Karpas-422 (cell line): Measurements from ENCODE around the gene RBM20. TPM values are rescaled to one million over a fixed set of nuclear protein-coding genes. Genes with fewer than 3 reads are reported as not detected.

Source experiments
- DNase-seq: peaks from one replicate; pipeline ENCODE4 v3.0.0-alpha.2; 2015
- H2AFZ ChIP-seq: fragments of 200-600 bp; sonication (generic); 2 replicates; pipeline ENCODE4 v1.6.1; 2014; ENCODE audit warnings: antibody characterized with exemption, low read length, mixed read lengths
- H3K27ac ChIP-seq: fragments of 200-600 bp; sonication (generic); 2 replicates; pipeline ENCODE4 v1.5.1; 2014; ENCODE audit warnings: mild to moderate bottlenecking, low read length, moderate library complexity
- H3K27me3 ChIP-seq: fragments of 200-600 bp; sonication (generic); 2 replicates; pipeline ENCODE4 v1.6.1; 2014; ENCODE audit warnings: low read length, mixed read lengths
- H3K36me3 ChIP-seq: fragments of 200-600 bp; sonication (generic); 2 replicates; pipeline ENCODE4 v1.6.1; 2014; ENCODE audit warnings: low read length, mixed read lengths; ENCODE audit not compliant: insufficient read depth
- H3K4me1 ChIP-seq: fragments of 200-600 bp; sonication (generic); 2 replicates; pipeline ENCODE4 v1.6.1; 2014; ENCODE audit warnings: mild to moderate bottlenecking, low read length, mixed read lengths
- H3K4me2 ChIP-seq: fragments of 200-600 bp; sonication (generic); 2 replicates; pipeline ENCODE4 v1.6.1; 2014; ENCODE audit warnings: low read length, low read depth, mild to moderate bottlenecking; ENCODE audit not compliant: poor library complexity, severe bottlenecking
- H3K4me3 ChIP-seq: fragments of 200-600 bp; sonication (generic); 2 replicates; pipeline ENCODE4 v1.5.1; 2014; ENCODE audit warnings: mild to moderate bottlenecking, antibody characterized with exemption, low read length, mixed read lengths
- H3K79me2 ChIP-seq: fragments of 200-600 bp; sonication (generic); 2 replicates; pipeline ENCODE4 v1.6.1; 2014; ENCODE audit warnings: mild to moderate bottlenecking, low read length, mixed read lengths
- H3K9ac ChIP-seq: fragments of 200-600 bp; sonication (generic); 2 replicates; pipeline ENCODE4 v1.6.0; 2014; ENCODE audit warnings: low read length
- H3K9me2 ChIP-seq: fragments of 200-600 bp; sonication (generic), shearing (Covaris generic); replicated peaks from 2 replicates; pipeline ENCODE4 v1.6.0; 2014; ENCODE audit warnings: mild to moderate bottlenecking, low read length, moderate library complexity; ENCODE audit not compliant: insufficient read depth
- H3K9me3 ChIP-seq: fragments of 300-700, 200-600 bp; sonication (generic); 2 replicates; pipeline ENCODE4 v1.6.1; 2014; ENCODE audit warnings: low read length, mixed read lengths
- H4K20me1 ChIP-seq: fragments of 200-600 bp; sonication (generic); 2 replicates; pipeline ENCODE4 v1.6.1; 2014; ENCODE audit warnings: mild to moderate bottlenecking, antibody characterized with exemption, low read length, low read depth; ENCODE audit not compliant: insufficient read depth
- total RNA-seq: library from RNA; depleted of rRNA; stranded (reverse); fragments of >200 nt; shearing (Covaris generic); gene quantifications from 2 replicates; pipeline ENCODE4 v1.2.3, GENCODE V29; 2014; ENCODE audit warnings: low replicate concordance

RBM20 gene
- total RNA-seq, 1 experiment from 2014 or later, result not detected

GRCh38 chr10:110798340-110798739, 154.2 kb downstream of the RBM20 start:
- H2AFZ ChIP-seq, result no peak overlapping the region
- H3K9me2 ChIP-seq, result no peaks in the 10 kb centered on the region
- no peak overlapping the region for H3K4me3 ChIP-seq
- no peak for DNase-seq
- no peak overlapping the region for H3K9ac ChIP-seq
- no peak overlapping the region for H3K27ac ChIP-seq
- H3K79me2 ChIP-seq, result no peaks in the 10 kb centered on the region
- no peaks in the 10 kb centered on the region for H3K27me3 ChIP-seq
- no peak overlapping the region for H3K4me2 ChIP-seq
- peaks cover 10% of the 10 kb centered on the region for H3K4me1 ChIP-seq
- no peaks in the 10 kb centered on the region for H4K20me1 ChIP-seq
- H3K36me3 ChIP-seq, result no peaks in the 10 kb centered on the region
- H3K9me3 ChIP-seq, result no peaks in the 10 kb centered on the region

- H3K4me2 ChIP-seq, result no peak overlapping the region
- no peak overlapping the region for H3K27ac ChIP-seq
- H3K4me1 ChIP-seq, result peaks cover 23% of the 10 kb centered on the region
- DNase-seq, result no peak
- no peaks in the 10 kb centered on the region for H3K36me3 ChIP-seq
- H4K20me1 ChIP-seq, result no peaks in the 10 kb centered on the region
- no peaks in the 10 kb centered on the region for H3K9me2 ChIP-seq
- no peak overlapping the region for H3K4me3 ChIP-seq
- no peaks in the 10 kb centered on the region for H3K9me3 ChIP-seq
- H3K9ac ChIP-seq, result no peak overlapping the region
- no peak overlapping the region for H2AFZ ChIP-seq
- H3K79me2 ChIP-seq, result no peaks in the 10 kb centered on the region
- H3K27me3 ChIP-seq, result no peaks in the 10 kb centered on the region
Observed at GRCh38 chr10:110802090-110802489, 158.0 kb downstream of the RBM20 start.

- no peaks in the 10 kb centered on the region for H3K9me2 ChIP-seq
- H3K9me3 ChIP-seq, result no peaks in the 10 kb centered on the region
- H3K9ac ChIP-seq, result no peak overlapping the region
- H3K4me2 ChIP-seq, result peak overlapping the region; percentile 33
- no peaks in the 10 kb centered on the region for H3K36me3 ChIP-seq
- H2AFZ ChIP-seq, result no peak overlapping the region
- H3K27ac ChIP-seq, result no peak overlapping the region
- H3K4me1 ChIP-seq, result peaks cover 23% of the 10 kb centered on the region
- H3K4me3 ChIP-seq, result no peak overlapping the region
- H4K20me1 ChIP-seq, result no peaks in the 10 kb centered on the region
- H3K79me2 ChIP-seq, result no peaks in the 10 kb centered on the region
- H3K27me3 ChIP-seq, result no peaks in the 10 kb centered on the region
- DNase-seq, result no peak
Observed at GRCh38 chr10:110802551-110803238, 158.6 kb downstream of the RBM20 start.

GRCh38 chr10:110803239-110803749, 159.2 kb downstream of the RBM20 start:
- Histone ChIP-seq H3K27ac (no peak overlapping the region), H3K9ac (peak overlapping the region; percentile 1; the same call in 1 of the 2 replicates), H3K4me3 (no peak overlapping the region), H3K79me2 (no peaks in the 10 kb centered on the region), H2AFZ (no peak overlapping the region), H4K20me1 (no peaks in the 10 kb centered on the region), H3K27me3 (no peaks in the 10 kb centered on the region), H3K4me1 (peaks cover 23% of the 10 kb centered on the region), H3K4me2 (peak overlapping the region; percentile 33), H3K36me3 (no peaks in the 10 kb centered on the region), H3K9me2 (no peaks in the 10 kb centered on the region), H3K9me3 (no peaks in the 10 kb centered on the region)
- DNase-seq, result no peak

GRCh38 chr10:110803830-110804338, 159.7 kb downstream of the RBM20 start:
- Histone ChIP-seq H3K27ac (no peak overlapping the region), H3K9me3 (no peaks in the 10 kb centered on the region), H3K9ac (no peak overlapping the region), H4K20me1 (no peaks in the 10 kb centered on the region), H3K79me2 (no peaks in the 10 kb centered on the region), H3K4me3 (no peak overlapping the region), H2AFZ (no peak overlapping the region), H3K27me3 (no peaks in the 10 kb centered on the region), H3K9me2 (no peaks in the 10 kb centered on the region), H3K36me3 (no peaks in the 10 kb centered on the region), H3K4me1 (peaks cover 23% of the 10 kb centered on the region), H3K4me2 (peak overlapping the region; percentile 33)
- DNase-seq, result peak; percentile 74

GRCh38 chr10:110804376-110804775, 160.2 kb downstream of the RBM20 start:
- Histone ChIP-seq H3K27ac (no peak overlapping the region), H4K20me1 (no peaks in the 10 kb centered on the region), H3K9ac (no peak overlapping the region), H3K79me2 (no peaks in the 10 kb centered on the region), H2AFZ (no peak overlapping the region), H3K9me3 (no peaks in the 10 kb centered on the region), H3K4me2 (no peak overlapping the region), H3K9me2 (no peaks in the 10 kb centered on the region), H3K4me1 (peaks cover 23% of the 10 kb centered on the region), H3K36me3 (no peaks in the 10 kb centered on the region), H3K27me3 (no peaks in the 10 kb centered on the region), H3K4me3 (no peak overlapping the region)
- no peak for DNase-seq

- Histone ChIP-seq H3K9me2 (no peaks in the 10 kb centered on the region), H3K36me3 (no peaks in the 10 kb centered on the region), H3K9me3 (no peaks in the 10 kb centered on the region), H4K20me1 (no peaks in the 10 kb centered on the region), H3K4me2 (no peak overlapping the region), H3K9ac (no peak overlapping the region), H2AFZ (no peak overlapping the region), H3K4me1 (peaks cover 23% of the 10 kb centered on the region), H3K27me3 (no peaks in the 10 kb centered on the region), H3K27ac (no peak overlapping the region), H3K79me2 (no peaks in the 10 kb centered on the region), H3K4me3 (no peak overlapping the region)
- no peak for DNase-seq
Observed at GRCh38 chr10:110805292-110805691, 161.2 kb downstream of the RBM20 start.

GRCh38 chr10:110806335-110806734, 162.2 kb downstream of the RBM20 start:
- H3K27me3 ChIP-seq, result no peaks in the 10 kb centered on the region
- peaks cover 23% of the 10 kb centered on the region for H3K4me1 ChIP-seq
- H3K9ac ChIP-seq, result no peak overlapping the region
- no peak overlapping the region for H3K4me2 ChIP-seq
- H3K27ac ChIP-seq, result no peak overlapping the region
- no peaks in the 10 kb centered on the region for H3K79me2 ChIP-seq
- no peak for DNase-seq
- no peaks in the 10 kb centered on the region for H3K36me3 ChIP-seq
- H3K4me3 ChIP-seq, result no peak overlapping the region
- H4K20me1 ChIP-seq, result no peaks in the 10 kb centered on the region
- no peak overlapping the region for H2AFZ ChIP-seq
- H3K9me3 ChIP-seq, result no peaks in the 10 kb centered on the region
- no peaks in the 10 kb centered on the region for H3K9me2 ChIP-seq
